Myocyte (in vitro differentiated cells): ENCODE results near the gene IFT20. TPM values are rescaled to one million over a fixed set of nuclear protein-coding genes. Genes with fewer than 3 reads are reported as not detected.
"Not testable (repeated sequence)": the region's sequence is repeated elsewhere in the genome, so short reads cannot be mapped to it uniquely, and the experiment has no call there.

Source experiments
- DNase-seq: peaks from one replicate; pipeline ENCODE4 v3.0.0-alpha.2; 2012; ENCODE audit warnings: low read depth
- microRNA-seq: library from miRNA; unstranded; fragments of <30 nt; microRNA quantifications from one replicate; pipeline ENCODE4, GENCODE V29; 2016
- total RNA-seq: library from RNA; depleted of rRNA; stranded (reverse); fragments of >200 nt; gene quantifications from 2 replicates; pipeline ENCODE4 v1.2.3, GENCODE V29; 2014

IFT20 gene
- total RNA-seq, 1 donor from 2014 or later = 31.7 TPM

GRCh38 chr17:28317099-28317965 lies 17.9 kb downstream of the IFT20 start:
- DNase-seq = no peak

GRCh38 chr17:28315846-28316705 lies 19.2 kb downstream of the IFT20 start:
- DNase-seq = no peak

- no peak for DNase-seq
Measured at GRCh38 chr17:28313841-28314240, 21.4 kb downstream of the IFT20 start.

- DNase-seq = no peak
Measured at GRCh38 chr17:28306954-28307401, 28.3 kb downstream of the IFT20 start.

DNA sequence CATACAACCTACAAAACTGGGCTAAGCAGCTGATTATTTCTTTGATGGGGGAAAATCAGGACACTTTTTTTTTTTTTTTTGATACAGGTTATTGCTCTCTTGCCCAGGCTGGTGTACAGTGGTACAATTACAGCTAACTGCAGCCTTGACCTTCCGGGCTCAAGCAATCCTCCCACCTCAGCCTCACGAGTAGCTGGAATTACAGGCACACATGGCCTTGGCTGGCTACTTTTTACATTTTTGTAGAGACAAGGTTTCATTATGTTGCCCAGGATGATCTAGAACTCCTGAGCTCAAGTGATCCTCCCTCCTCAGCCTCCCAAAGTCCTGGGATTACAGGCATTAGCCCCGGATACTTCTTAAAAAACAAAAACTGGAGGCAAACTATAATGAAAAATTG lies 36.8 kb downstream of the IFT20 start:
- DNase-seq = no peak

DNA sequence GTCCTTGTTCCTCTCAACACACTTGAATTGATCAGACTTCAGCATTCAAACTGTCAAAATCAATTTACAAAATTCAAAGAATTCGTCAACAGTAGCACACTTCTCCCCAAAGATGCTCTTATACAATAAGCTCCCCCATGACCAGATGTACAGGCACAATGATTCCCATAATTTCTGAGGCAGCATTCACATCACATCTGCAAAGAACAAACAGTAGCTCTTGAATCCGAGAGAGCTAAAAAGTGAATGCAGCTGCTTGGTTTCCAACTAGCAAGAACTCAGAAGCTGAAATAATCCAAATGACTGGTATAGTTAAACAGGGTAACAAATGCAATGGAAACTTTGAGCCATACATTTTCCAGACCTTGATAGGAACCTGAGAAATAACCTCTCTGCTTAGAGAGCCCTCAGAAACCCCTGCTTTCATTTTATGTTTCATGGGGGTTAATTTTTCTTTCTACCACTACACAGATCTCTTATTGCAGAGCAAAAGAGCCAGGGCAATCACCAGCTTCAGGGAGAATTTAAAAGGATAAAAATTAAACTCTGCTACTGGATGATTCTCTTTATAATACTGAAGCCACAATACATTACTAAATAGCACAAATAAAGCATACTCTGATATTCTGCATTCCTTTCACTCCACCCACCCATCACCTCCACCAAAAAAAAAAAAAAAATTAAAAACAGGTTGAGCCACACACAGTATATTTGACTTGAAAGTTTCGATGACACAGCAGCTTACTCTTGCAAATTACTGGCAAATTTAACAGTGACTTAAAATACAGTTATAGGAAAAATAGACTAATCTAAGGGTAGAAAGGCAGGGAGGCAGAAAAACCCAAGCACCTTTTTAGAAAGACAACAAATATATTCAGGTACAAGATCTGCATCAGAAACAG lies 39.3 kb downstream of the IFT20 start:
- no peak for DNase-seq

DNA sequence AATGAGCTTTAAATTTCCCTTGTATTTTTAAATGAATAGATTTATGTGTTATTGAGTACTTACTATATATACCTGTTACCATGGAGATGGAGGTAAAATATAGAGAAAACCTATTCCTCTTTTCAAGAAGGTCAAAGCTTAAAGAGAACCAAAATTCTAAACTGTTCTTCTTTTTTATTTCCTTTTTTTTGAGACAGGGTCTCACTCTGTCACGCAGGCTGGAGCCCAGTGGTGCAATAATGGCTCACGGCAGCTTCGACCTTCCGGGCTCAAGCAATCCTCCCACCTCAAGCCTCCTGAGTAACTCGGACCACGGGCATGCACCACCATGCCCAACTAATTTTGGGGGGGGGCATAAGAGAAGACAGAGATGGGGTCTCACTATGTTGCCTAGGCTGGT lies 41.3 kb downstream of the IFT20 start:
- DNase-seq = no peak

- not testable (repeated sequence) for DNase-seq
Measured at GRCh38 chr17:28292878-28293277, 42.4 kb downstream of the IFT20 start.

- DNase-seq = no peak
Measured at GRCh38 chr17:28291780-28292330, 43.4 kb downstream of the IFT20 start.

DNA sequence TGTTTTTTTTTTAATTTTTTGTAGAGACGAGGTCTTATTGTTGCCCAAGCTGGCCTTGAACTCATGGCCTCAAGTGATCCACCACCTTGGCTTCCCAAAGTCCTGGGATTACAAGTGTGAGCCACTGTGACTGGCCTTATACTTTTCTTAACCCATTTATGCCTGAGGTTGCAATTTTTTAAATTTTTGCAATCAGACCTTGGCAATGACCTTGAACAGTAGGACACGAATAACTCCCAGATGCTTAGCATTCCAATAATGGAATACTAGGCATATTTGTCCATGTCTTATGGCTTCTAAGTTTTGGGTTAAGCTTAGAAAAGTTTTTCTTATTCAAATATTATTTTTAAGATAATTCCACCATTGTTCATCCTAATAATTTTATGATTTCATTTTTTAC lies 44.6 kb downstream of the IFT20 start:
- DNase-seq = no peak

DNA sequence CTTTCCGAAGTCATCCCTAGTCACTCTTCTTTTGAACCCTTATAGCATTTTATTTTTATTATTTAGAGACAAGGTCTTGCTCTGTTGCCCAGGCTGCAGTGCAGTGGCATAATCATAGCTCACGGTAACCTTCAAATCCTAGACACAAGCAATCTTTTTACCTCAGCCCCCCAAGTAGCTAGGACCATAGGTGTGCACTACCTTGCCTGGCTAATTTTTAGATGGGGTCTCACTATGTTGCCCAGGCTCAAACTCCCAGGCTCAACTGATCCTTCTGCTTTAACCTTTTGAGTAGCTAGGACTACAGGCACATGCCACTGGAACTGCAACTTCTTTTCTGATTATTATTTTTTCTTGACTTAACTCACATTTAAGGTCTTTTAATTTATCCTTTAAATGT lies 49.3 kb downstream of the IFT20 start:
- DNase-seq = no peak

DNA sequence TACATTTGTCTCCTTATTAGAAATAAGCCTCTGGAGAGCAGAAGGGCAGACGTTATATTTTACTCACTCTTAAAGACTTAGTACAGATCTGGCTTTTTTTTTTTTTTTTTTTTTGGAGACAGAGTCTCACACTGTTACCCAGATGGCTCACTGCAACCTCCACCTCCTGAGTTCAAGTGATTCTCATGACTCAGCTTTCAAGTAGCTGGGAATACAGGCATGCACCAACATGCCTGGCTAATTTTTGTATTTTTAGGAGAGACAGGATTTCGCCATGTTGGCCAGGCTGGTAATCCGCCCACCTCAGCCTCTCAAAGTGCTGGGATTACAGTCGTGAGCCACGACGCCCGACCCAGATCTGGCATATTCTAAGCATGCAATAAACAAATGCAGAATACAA lies 52.7 kb downstream of the IFT20 start:
- DNase-seq = peak; percentile 74

- no peak for DNase-seq
Measured at GRCh38 chr17:28280826-28281225, 54.4 kb downstream of the IFT20 start.

- peak; percentile 19 for DNase-seq
Measured at GRCh38 chr17:28279411-28279810, 55.9 kb downstream of the IFT20 start.

Small RNA genes lying within 50 kb of the gene (microRNA-seq; reads per million reads assigned to microRNA genes)
- gene MIR4723 = not detected

Other genes with a start within 250 kb of the IFT20 start
- gene TMEM97, start 16.3 kb downstream of the IFT20 start, total RNA-seq = 20.5 and 26.0 TPM in 2 replicates
- gene TNFAIP1, start 289 bp upstream of the IFT20 start, total RNA-seq = 69.0 and 91.3 TPM in 2 replicates
- 118 and 127 TPM in 2 replicates for gene POLDIP2, start 22.1 kb upstream of the IFT20 start, total RNA-seq
- gene SEBOX, start 29.7 kb upstream of the IFT20 start, total RNA-seq = not detected in 2 replicates
- gene VTN, start 34.8 kb upstream of the IFT20 start, total RNA-seq = 0.21 and 0.26 TPM in 2 replicates
- 8.6 and 13.9 TPM in 2 replicates for gene SARM1, start 36.2 kb upstream of the IFT20 start, total RNA-seq
- 1.8 and 3.2 TPM in 2 replicates for gene SLC46A1, start 70.7 kb upstream of the IFT20 start, total RNA-seq
- gene SLC13A2, start 138.2 kb upstream of the IFT20 start, total RNA-seq = not detected in 2 replicates
- gene FOXN1, start 170.9 kb upstream of the IFT20 start, total RNA-seq = not detected in 2 replicates
- 74.8 and 222 TPM in 2 replicates for gene UNC119, start 217.2 kb upstream of the IFT20 start, total RNA-seq
- gene PIGS, start 236.1 kb upstream of the IFT20 start, total RNA-seq = 162 and 204 TPM in 2 replicates
- 22.5 and 25.9 TPM in 2 replicates for gene ALDOC, start 241.4 kb upstream of the IFT20 start, total RNA-seq